IMR-90 (cell line): Measurements from ENCODE around the gene MAPKAP1.

Experiments
- CEBPB ChIP-seq: IDR thresholded peaks from 2 replicates; pipeline ENCODE4 v1.6.1; 2012; ENCODE audit warnings: low read depth, low read length, improper control_type of control experiment
- NFE2L2 ChIP-seq: fragments of 150-350 bp; IDR thresholded peaks from 2 replicates; pipeline ENCODE4 v1.6.1; 2016; ENCODE audit warnings: low read depth, mild to moderate bottlenecking, low read length
- POLR2A ChIP-seq: IDR thresholded peaks from 2 replicates; pipeline ENCODE4 v1.6.1; 2012; ENCODE audit warnings: mild to moderate bottlenecking, low read depth, low read length
- RCOR1 ChIP-seq: IDR thresholded peaks from 2 replicates; pipeline ENCODE4 v1.6.1; 2012; ENCODE audit warnings: mild to moderate bottlenecking, low read length, improper control_type of control experiment; ENCODE audit not compliant: insufficient replicate concordance
- USF2 ChIP-seq: fragments of 150-350 bp; IDR thresholded peaks from 2 replicates; pipeline ENCODE4 v1.6.1; 2017; ENCODE audit warnings: mild to moderate bottlenecking, antibody characterized with exemption, low read length, low read depth
- TF ChIP-seq, protein P1 (sequence below): conservative IDR thresholded peaks from 2 replicates; pipeline ENCODE4 v1.5.1; 2012; ENCODE audit warnings: mild to moderate bottlenecking, low read depth, low read length, improper control_type of control experiment

GRCh38 chr9:125541840-125542243 is 165.2 kb downstream of the MAPKAP1 start:
- TF ChIP-seq, protein P1, sequence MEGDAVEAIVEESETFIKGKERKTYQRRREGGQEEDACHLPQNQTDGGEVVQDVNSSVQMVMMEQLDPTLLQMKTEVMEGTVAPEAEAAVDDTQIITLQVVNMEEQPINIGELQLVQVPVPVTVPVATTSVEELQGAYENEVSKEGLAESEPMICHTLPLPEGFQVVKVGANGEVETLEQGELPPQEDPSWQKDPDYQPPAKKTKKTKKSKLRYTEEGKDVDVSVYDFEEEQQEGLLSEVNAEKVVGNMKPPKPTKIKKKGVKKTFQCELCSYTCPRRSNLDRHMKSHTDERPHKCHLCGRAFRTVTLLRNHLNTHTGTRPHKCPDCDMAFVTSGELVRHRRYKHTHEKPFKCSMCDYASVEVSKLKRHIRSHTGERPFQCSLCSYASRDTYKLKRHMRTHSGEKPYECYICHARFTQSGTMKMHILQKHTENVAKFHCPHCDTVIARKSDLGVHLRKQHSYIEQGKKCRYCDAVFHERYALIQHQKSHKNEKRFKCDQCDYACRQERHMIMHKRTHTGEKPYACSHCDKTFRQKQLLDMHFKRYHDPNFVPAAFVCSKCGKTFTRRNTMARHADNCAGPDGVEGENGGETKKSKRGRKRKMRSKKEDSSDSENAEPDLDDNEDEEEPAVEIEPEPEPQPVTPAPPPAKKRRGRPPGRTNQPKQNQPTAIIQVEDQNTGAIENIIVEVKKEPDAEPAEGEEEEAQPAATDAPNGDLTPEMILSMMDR, result no peak
- TF ChIP-seq RCOR1 (no peak), NFE2L2 (no peak), POLR2A (no peak), CEBPB (no peak), USF2 (no peak)
